DND-41 (cell line): ENCODE data around the gene PGRMC2.

Experiments
- CTCF ChIP-seq: IDR thresholded peaks from 2 replicates; pipeline ENCODE4 v1.5.1; 2012; ENCODE audit warnings: borderline replicate concordance, low read length, moderate library complexity, mild to moderate bottlenecking; ENCODE audit not compliant: poor library complexity, severe bottlenecking; ENCODE audit errors: extremely low read depth
- EZH2 ChIP-seq: IDR thresholded peaks from 3 replicates; pipeline ENCODE4 v1.6.1; 2012; ENCODE audit warnings: borderline replicate concordance, low read depth, mild to moderate bottlenecking, moderate library complexity, low read length, inconsistent platforms; ENCODE audit not compliant: severe bottlenecking

GRCh38 chr4:128268970-128269369 lies 18.6 kb downstream of the PGRMC2 start:
- TF ChIP-seq CTCF: no peak
- TF ChIP-seq EZH2: no peak
